Fibroblast of the aortic adventitia (primary cell): ENCODE data around the gene ROBO2. TPM values are rescaled to one million over a fixed set of nuclear protein-coding genes. Genes with fewer than 3 reads are reported as not detected.

Experiments
- DNase-seq: peaks from one replicate; pipeline ENCODE4 v3.0.0-alpha.2; 2010; ENCODE audit warnings: low read depth
- H3K4me3 ChIP-seq: 2 replicates; pipeline ENCODE4 v1.5.1; 2011; ENCODE audit warnings: low read depth, mild to moderate bottlenecking, control low read depth, low read length, moderate library complexity
- CTCF ChIP-seq: IDR thresholded peaks from 2 replicates; pipeline ENCODE4 v1.5.1; 2011; ENCODE audit warnings: mild to moderate bottlenecking, low read length, control low read depth, inconsistent platforms; ENCODE audit not compliant: insufficient read depth
- total RNA-seq: library from RNA; depleted of rRNA; stranded (reverse); fragments of >200 nt; gene quantifications from 2 replicates; pipeline ENCODE4 v1.2.3, GENCODE V29; 2012; ENCODE audit warnings: low replicate concordance

The ROBO2 gene
- total RNA-seq, 1 donor = 1.2 TPM

GRCh38 chr3:77514766-77515165, 474.9 kb downstream of the ROBO2 start:
- TF ChIP-seq CTCF = no peak
- DNase-seq = no peak
- H3K4me3 ChIP-seq = no peak overlapping the region

- TF ChIP-seq CTCF = no peak
- no peak for DNase-seq
These were observed 484.6 kb downstream of the ROBO2 start for GRCh38 chr3:77524463-77524862.

GRCh38 chr3:77524946-77525682, 485.2 kb downstream of the ROBO2 start:
- no peak overlapping the region for H3K4me3 ChIP-seq
- DNase-seq = no peak
- no peak for TF ChIP-seq CTCF

More at GRCh38 chr3:77524463-77524862, 484.6 kb downstream of the ROBO2 start:
- no peak overlapping the region for H3K4me3 ChIP-seq

- H3K4me3 ChIP-seq = no peak overlapping the region
- TF ChIP-seq CTCF = no peak
- DNase-seq = no peak
These were observed 486.7 kb downstream of the ROBO2 start for GRCh38 chr3:77526573-77527113.

GRCh38 chr3:77529522-77529921, 489.6 kb downstream of the ROBO2 start:
- H3K4me3 ChIP-seq = no peak overlapping the region
- TF ChIP-seq CTCF = no peak
- DNase-seq = no peak

GRCh38 chr3:77530870-77531269, 491.0 kb downstream of the ROBO2 start:
- H3K4me3 ChIP-seq = no peak overlapping the region
- no peak for TF ChIP-seq CTCF
- no peak for DNase-seq
